SK-N-SH (cell line): ENCODE results near the gene SV2B. TPM values are rescaled to one million over a fixed set of nuclear protein-coding genes. Genes with fewer than 3 reads are reported as not detected.

Experiments
- CTCF ChIA-PET: fragments of 300-600, 350-600 bp; formaldehyde crosslinking; extraction: SDS; loops from one replicate; lab custom pipeline; 2021; lab: Yijun Ruan, JAX
- POLR2A ChIA-PET: fragments of 350-600 bp; sonication (Branson Sonifier 250); formaldehyde crosslinking; extraction: SDS; loops from one replicate; lab custom pipeline; 2020; ENCODE audit warnings: antibody characterized with exemption, inconsistent platforms; lab: Yijun Ruan, JAX
- DNase-seq: peaks from one replicate; pipeline ENCODE4 v3.0.0; 2012
- H2AFZ ChIP-seq: fragments of 200-600 bp; sonication (generic); 2 replicates; pipeline ENCODE4 v1.8.1; 2016; ENCODE audit warnings: antibody characterized with exemption, mild to moderate bottlenecking, low read depth
- H3F3A ChIP-seq: fragments of 200-600 bp; sonication (generic); replicated peaks from 2 replicates; pipeline ENCODE3; 2016; ENCODE audit warnings: antibody characterized with exemption, mild to moderate bottlenecking; ENCODE audit not compliant: insufficient read depth
- H3K27ac ChIP-seq, 2 experiments: fragments of 200-500 bp in 1 of 2; fragments of 200-600 bp in 1 of 2; sonication (Bioruptor generic) in 1 of 2; sonication (generic), shearing (Covaris generic) in 1 of 2; 2 replicates each; pipeline versions ENCODE4 v1.5.1 to v1.6.1; 2014 to 2016; ENCODE audit warnings: low read depth in 2 of 2, inconsistent platforms in 1 of 2, low read length in 1 of 2, mild to moderate bottlenecking in 1 of 2, mixed read lengths in 1 of 2
- H3K27me3 ChIP-seq: fragments of 200-600 bp; sonication (generic), shearing (Covaris generic); 2 replicates; pipeline ENCODE4 v1.6.1; 2016; ENCODE audit warnings: mixed run types; ENCODE audit not compliant: insufficient read depth
- H3K36me3 ChIP-seq, 2 experiments: fragments of 200-500 bp in 1 of 2; fragments of 200-600 bp in 1 of 2; sonication (Bioruptor generic) in 1 of 2; sonication (generic) in 1 of 2; replicated peaks in 1 of 2; 2 replicates each; pipeline versions ENCODE3 to v1.5.1; 2014 to 2016; ENCODE audit warnings: low read length in 1 of 2, mild to moderate bottlenecking in 1 of 2; ENCODE audit not compliant: insufficient read depth in 2 of 2, control insufficient read depth in 1 of 2
- H3K4me1 ChIP-seq, 2 experiments: fragments of 200-500 bp in 1 of 2; fragments of 200-600 bp in 1 of 2; sonication (Bioruptor generic) in 1 of 2; sonication (generic), shearing (Covaris generic) in 1 of 2; 2 replicates each; pipeline versions ENCODE4 v1.5.1 to v1.6.1; 2014 to 2016; ENCODE audit warnings: low read depth in 1 of 2, low read length in 1 of 2, mixed run types in 1 of 2; ENCODE audit not compliant: insufficient read depth in 2 of 2, control insufficient read depth in 1 of 2
- H3K4me2 ChIP-seq: fragments of 200-600 bp; sonication (generic), shearing (Covaris generic); 2 replicates; pipeline ENCODE4 v1.6.1; 2017; ENCODE audit warnings: mixed run types
- H3K4me3 ChIP-seq, 2 experiments: fragments of 200-500 bp in 1 of 2; fragments of 200-600 bp in 1 of 2; sonication (Bioruptor generic) in 1 of 2; sonication (generic), shearing (Covaris generic) in 1 of 2; 2 replicates each; pipeline versions ENCODE4 v1.5.1 to v1.8.1; 2014 to 2016; ENCODE audit warnings: low read depth in 2 of 2, inconsistent platforms in 1 of 2, low read length in 1 of 2, mild to moderate bottlenecking in 1 of 2, mixed read lengths in 1 of 2, moderate library complexity in 1 of 2
- H3K79me2 ChIP-seq: fragments of 200-600 bp; sonication (generic); 2 replicates; pipeline ENCODE4 v1.8.1; 2017; ENCODE audit warnings: mild to moderate bottlenecking; ENCODE audit not compliant: insufficient read depth
- H3K9ac ChIP-seq: fragments of 200-600 bp; sonication (generic); 2 replicates; pipeline ENCODE4 v1.6.1; 2017; ENCODE audit warnings: mixed run types
- H3K9me2 ChIP-seq: fragments of 200-600 bp; sonication (generic); 2 replicates; pipeline ENCODE4 v1.6.1; 2017; ENCODE audit warnings: mixed run types
- H3K9me3 ChIP-seq: fragments of 200-600 bp; sonication (generic); 2 replicates; pipeline ENCODE4 v1.6.1; 2017; ENCODE audit warnings: mixed run types, mild to moderate bottlenecking, moderate library complexity
- H4K20me1 ChIP-seq: fragments of 200-600 bp; sonication (generic); 2 replicates; pipeline ENCODE4 v1.6.1; 2017; ENCODE audit warnings: mild to moderate bottlenecking, mixed run types; ENCODE audit not compliant: insufficient read depth
- CTCF ChIP-seq: fragments of 200-600 bp; sonication (generic); IDR thresholded peaks from 2 replicates; pipeline ENCODE4 v1.6.1; 2017; ENCODE audit warnings: antibody characterized with exemption, mild to moderate bottlenecking, moderate library complexity
- ELF1 ChIP-seq: IDR thresholded peaks from 2 replicates; pipeline ENCODE4 v1.4.0; 2012
- GABPA ChIP-seq: IDR thresholded peaks from 2 replicates; pipeline ENCODE4 v1.4.0; 2012; ENCODE audit warnings: low read depth, mild to moderate bottlenecking
- GATA2 ChIP-seq: sonication (generic); formaldehyde crosslinking; IDR thresholded peaks from 2 replicates; pipeline ENCODE4 v1.5.0; 2020; ENCODE audit warnings: mild to moderate bottlenecking, missing genetic modification reagents
- JUND ChIP-seq: IDR thresholded peaks from 2 replicates; pipeline ENCODE4 v1.4.0; 2012
- MEF2A ChIP-seq: IDR thresholded peaks from 2 replicates; pipeline ENCODE4 v1.4.0; 2012; ENCODE audit warnings: low read depth, borderline replicate concordance
- MXI1 ChIP-seq: IDR thresholded peaks from 2 replicates; pipeline ENCODE4 v1.6.1; 2012; ENCODE audit warnings: mild to moderate bottlenecking, low read depth, low read length, improper control_type of control experiment
- NRF1 ChIP-seq: IDR thresholded peaks from 2 replicates; pipeline ENCODE4 v1.6.1; 2012; ENCODE audit warnings: low read depth, mild to moderate bottlenecking, low read length
- POLR2AphosphoS5 ChIP-seq: IDR thresholded peaks from 2 replicates; pipeline ENCODE4 v1.6.1; 2012; ENCODE audit warnings: low read depth, low read length
- RCOR1 ChIP-seq: fragments of 150-350 bp; IDR thresholded peaks from 2 replicates; pipeline ENCODE4 v1.6.1; 2017; ENCODE audit warnings: antibody characterized with exemption, low read length
- RXRA ChIP-seq: IDR thresholded peaks from 2 replicates; pipeline ENCODE4 v1.4.0; 2012; ENCODE audit warnings: low read depth, mild to moderate bottlenecking, borderline replicate concordance
- SIN3A ChIP-seq: IDR thresholded peaks from 2 replicates; pipeline ENCODE4 v1.6.1; 2012; ENCODE audit warnings: low read depth, mild to moderate bottlenecking, low read length, moderate library complexity, borderline replicate concordance
- TCF12 ChIP-seq: IDR thresholded peaks from 2 replicates; pipeline ENCODE4 v1.4.0; 2012
- USF2 ChIP-seq: fragments of 150-350 bp; IDR thresholded peaks from 2 replicates; pipeline ENCODE4 v1.6.1; 2017; ENCODE audit warnings: antibody characterized with exemption, low read length, low read depth, borderline replicate concordance
- WGBS: methylation state at CpG from one replicate; pipeline ENCODE4 v1.1.6; 2017; ENCODE audit warnings: low lambda C conversion rate; 5-methylcytosine and 5-hydroxymethylcytosine counted together
- polyA plus RNA-seq, 3 experiments: library from polyadenylated mRNA; depleted of rRNA; stranded (reverse); fragments of >200 nt; gene quantifications; 2 replicates each; pipeline ENCODE4 v1.2.3, GENCODE V29; 2012
- TF ChIP-seq, protein P1 (sequence below): IDR thresholded peaks from 2 replicates; pipeline ENCODE4 v1.4.0; 2012; ENCODE audit warnings: low read depth, borderline replicate concordance
- TF ChIP-seq, protein P2 (sequence below): IDR thresholded peaks from 2 replicates; pipeline ENCODE4 v1.6.1; 2012; ENCODE audit warnings: mild to moderate bottlenecking, low read depth, low read length, moderate library complexity
- TF ChIP-seq, protein P3 (sequence below): IDR thresholded peaks from 2 replicates; pipeline ENCODE4 v1.4.0; 2012; ENCODE audit warnings: low read depth, borderline replicate concordance

SV2B gene
- polyA plus RNA-seq, 1 of the 3 experiments (the other 2 are of a cell fraction): not detected

- TF ChIP-seq, protein P1, sequence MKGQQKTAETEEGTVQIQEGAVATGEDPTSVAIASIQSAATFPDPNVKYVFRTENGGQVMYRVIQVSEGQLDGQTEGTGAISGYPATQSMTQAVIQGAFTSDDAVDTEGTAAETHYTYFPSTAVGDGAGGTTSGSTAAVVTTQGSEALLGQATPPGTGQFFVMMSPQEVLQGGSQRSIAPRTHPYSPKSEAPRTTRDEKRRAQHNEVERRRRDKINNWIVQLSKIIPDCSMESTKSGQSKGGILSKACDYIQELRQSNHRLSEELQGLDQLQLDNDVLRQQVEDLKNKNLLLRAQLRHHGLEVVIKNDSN: no peak
- TF ChIP-seq RCOR1: no peak
- TF ChIP-seq ELF1: no peak
- TF ChIP-seq GATA2 (CRISPR knock-in tag): no peak
- TF ChIP-seq SIN3A: no peak
- TF ChIP-seq RXRA: no peak
- TF ChIP-seq CTCF: no peak
- TF ChIP-seq, all 33 proteins: peak for 0
Observed at GRCh38 chr15:91127236-91127955, 27.3 kb downstream of the SV2B start (continued).

GRCh38 chr15:91128016-91128415 is 28.0 kb downstream of the SV2B start:
- Histone ChIP-seq H2AFZ (no peak overlapping the region), H3K9me2 (no peaks in the 10 kb centered on the region), H3K79me2 (no peaks in the 10 kb centered on the region), H3F3A (no peaks in the 10 kb centered on the region), H4K20me1 (no peaks in the 10 kb centered on the region), H3K27me3 (no peaks in the 10 kb centered on the region; the same call in 1 of the 2 replicates), H3K4me3 (no peak overlapping the region), H3K9ac (no peak overlapping the region), H3K36me3 (no peaks in the 10 kb centered on the region), H3K4me2 (no peak overlapping the region), H3K4me1 (no peaks in the 10 kb centered on the region), H3K9me3 (no peaks in the 10 kb centered on the region), H3K27ac (no peak overlapping the region)
- POLR2A ChIA-PET: no interaction called here
- no peak for TF ChIP-seq JUND
- TF ChIP-seq TCF12: no peak
- no peak for TF ChIP-seq GATA2 (CRISPR knock-in tag)
- no peak for TF ChIP-seq GABPA
- TF ChIP-seq, protein P2, sequence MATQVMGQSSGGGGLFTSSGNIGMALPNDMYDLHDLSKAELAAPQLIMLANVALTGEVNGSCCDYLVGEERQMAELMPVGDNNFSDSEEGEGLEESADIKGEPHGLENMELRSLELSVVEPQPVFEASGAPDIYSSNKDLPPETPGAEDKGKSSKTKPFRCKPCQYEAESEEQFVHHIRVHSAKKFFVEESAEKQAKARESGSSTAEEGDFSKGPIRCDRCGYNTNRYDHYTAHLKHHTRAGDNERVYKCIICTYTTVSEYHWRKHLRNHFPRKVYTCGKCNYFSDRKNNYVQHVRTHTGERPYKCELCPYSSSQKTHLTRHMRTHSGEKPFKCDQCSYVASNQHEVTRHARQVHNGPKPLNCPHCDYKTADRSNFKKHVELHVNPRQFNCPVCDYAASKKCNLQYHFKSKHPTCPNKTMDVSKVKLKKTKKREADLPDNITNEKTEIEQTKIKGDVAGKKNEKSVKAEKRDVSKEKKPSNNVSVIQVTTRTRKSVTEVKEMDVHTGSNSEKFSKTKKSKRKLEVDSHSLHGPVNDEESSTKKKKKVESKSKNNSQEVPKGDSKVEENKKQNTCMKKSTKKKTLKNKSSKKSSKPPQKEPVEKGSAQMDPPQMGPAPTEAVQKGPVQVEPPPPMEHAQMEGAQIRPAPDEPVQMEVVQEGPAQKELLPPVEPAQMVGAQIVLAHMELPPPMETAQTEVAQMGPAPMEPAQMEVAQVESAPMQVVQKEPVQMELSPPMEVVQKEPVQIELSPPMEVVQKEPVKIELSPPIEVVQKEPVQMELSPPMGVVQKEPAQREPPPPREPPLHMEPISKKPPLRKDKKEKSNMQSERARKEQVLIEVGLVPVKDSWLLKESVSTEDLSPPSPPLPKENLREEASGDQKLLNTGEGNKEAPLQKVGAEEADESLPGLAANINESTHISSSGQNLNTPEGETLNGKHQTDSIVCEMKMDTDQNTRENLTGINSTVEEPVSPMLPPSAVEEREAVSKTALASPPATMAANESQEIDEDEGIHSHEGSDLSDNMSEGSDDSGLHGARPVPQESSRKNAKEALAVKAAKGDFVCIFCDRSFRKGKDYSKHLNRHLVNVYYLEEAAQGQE: no peak
- TF ChIP-seq POLR2AphosphoS5: no peak
- TF ChIP-seq MEF2A: no peak
- no peak for TF ChIP-seq CTCF
- no peak for TF ChIP-seq NRF1
- TF ChIP-seq, protein P3, sequence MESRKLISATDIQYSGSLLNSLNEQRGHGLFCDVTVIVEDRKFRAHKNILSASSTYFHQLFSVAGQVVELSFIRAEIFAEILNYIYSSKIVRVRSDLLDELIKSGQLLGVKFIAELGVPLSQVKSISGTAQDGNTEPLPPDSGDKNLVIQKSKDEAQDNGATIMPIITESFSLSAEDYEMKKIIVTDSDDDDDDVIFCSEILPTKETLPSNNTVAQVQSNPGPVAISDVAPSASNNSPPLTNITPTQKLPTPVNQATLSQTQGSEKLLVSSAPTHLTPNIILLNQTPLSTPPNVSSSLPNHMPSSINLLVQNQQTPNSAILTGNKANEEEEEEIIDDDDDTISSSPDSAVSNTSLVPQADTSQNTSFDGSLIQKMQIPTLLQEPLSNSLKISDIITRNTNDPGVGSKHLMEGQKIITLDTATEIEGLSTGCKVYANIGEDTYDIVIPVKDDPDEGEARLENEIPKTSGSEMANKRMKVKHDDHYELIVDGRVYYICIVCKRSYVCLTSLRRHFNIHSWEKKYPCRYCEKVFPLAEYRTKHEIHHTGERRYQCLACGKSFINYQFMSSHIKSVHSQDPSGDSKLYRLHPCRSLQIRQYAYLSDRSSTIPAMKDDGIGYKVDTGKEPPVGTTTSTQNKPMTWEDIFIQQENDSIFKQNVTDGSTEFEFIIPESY: no peak
- no peak for TF ChIP-seq USF2
- TF ChIP-seq, protein P1: no peak
- no peak for TF ChIP-seq SIN3A
- no peak for TF ChIP-seq MXI1
- 40% methylated on average over 4 of the region's 4 CpGs for WGBS
- CTCF ChIA-PET: interaction anchor here (0.9 to 1.6 kb wide), 3 partner anchors 10 to 84 kb away, joined by 3 to 5 read pairs (median 4); partner anchors contain the start of gene SV2B
- no peak for DNase-seq
